HepG2 (cell line): ENCODE results near the gene TNNI3K. TPM values are rescaled to one million over a fixed set of nuclear protein-coding genes. Genes with fewer than 3 reads are reported as not detected.

ENCODE experiments used
- ATAC-seq: fragments of 200-7000 bp; cut with Tn5 transposase; 3 replicates; pipeline ENCODE4 v1.9.1; 2020; ENCODE audit warnings: mild to moderate bottlenecking, moderate library complexity
- BruUV-seq: library from RNA; stranded (reverse); fragments of 400-500 nt; replicated peaks from 2 replicates; lab custom pipeline; 2021; lab: Mats Ljungman, UMichigan
- CTCF ChIA-PET: fragments of 300-600 bp; formaldehyde crosslinking; extraction: SDS; loops from one replicate; lab custom pipeline; 2021; ENCODE audit warnings: low total read pairs, inconsistent platforms, low intra/inter-chr PET ratio; lab: Yijun Ruan, JAX
- POLR2A ChIA-PET: fragments of 350-600 bp; sonication (Branson Sonifier 250); formaldehyde crosslinking; loops from one replicate; lab custom pipeline; 2020; ENCODE audit warnings: antibody characterized with exemption, inconsistent platforms; lab: Yijun Ruan, JAX
- DNase-seq: peaks from one replicate; pipeline ENCODE4 v3.0.0-alpha.2; 2015; ENCODE audit warnings: low spot score
- FAIRE-seq: peaks from 3 replicates; lab custom pipeline; 2011; peaks lifted over from hg19 to GRCh38; lab: Jason Lieb, UNC
- H2AFZ ChIP-seq: one replicate; pipeline ENCODE4 v1.6.1; 2011; ENCODE audit warnings: low read length, inconsistent platforms
- H3K27ac ChIP-seq: fragments of 300-600 bp; 3 replicates; pipeline ENCODE4 v1.8.0; 2011; ENCODE audit warnings: mixed run types, mild to moderate bottlenecking, mixed read lengths, low read length, inconsistent platforms; ENCODE audit not compliant: insufficient read depth; ENCODE audit errors: extremely low read length
- H3K27me3 ChIP-seq, 2 experiments: fragments of 200-600 bp in 1 of 2; 2 replicates in 1 of 2; 3 replicates in 1 of 2; pipeline versions ENCODE4 v1.6.0 to v1.8.0; 2011; ENCODE audit warnings: low read length in 2 of 2, mild to moderate bottlenecking in 2 of 2, moderate library complexity in 2 of 2, inconsistent platforms in 1 of 2; ENCODE audit not compliant: insufficient read depth in 2 of 2, control insufficient read depth in 1 of 2
- H3K36me3 ChIP-seq, 2 experiments: fragments of 200-600 bp in 1 of 2; replicated peaks in 1 of 2; 2 replicates in 1 of 2; 3 replicates in 1 of 2; pipeline versions ENCODE4 v1.5.1 to v1.8.0; 2011; ENCODE audit warnings: low read length in 2 of 2, inconsistent platforms in 1 of 2; ENCODE audit not compliant: insufficient read depth in 2 of 2, control insufficient read depth in 1 of 2
- H3K4me1 ChIP-seq: 2 replicates; pipeline ENCODE4 v1.5.1; 2012; ENCODE audit warnings: low read length, inconsistent platforms; ENCODE audit not compliant: insufficient read depth
- H3K4me2 ChIP-seq: 2 replicates; pipeline ENCODE4 v1.6.0; 2011; ENCODE audit warnings: low read depth, low read length, inconsistent platforms
- H3K4me3 ChIP-seq, 3 experiments: fragments of 200-600 bp in 1 of 3; sonication (generic), shearing (Covaris generic) in 1 of 3; replicated peaks in 1 of 3; 2 replicates each; pipeline ENCODE4 v1.5.1; 2011 to 2016; ENCODE audit warnings: low read length in 3 of 3, inconsistent platforms in 2 of 3, low read depth in 2 of 3, mild to moderate bottlenecking in 2 of 3, control low read depth in 1 of 3, mixed read lengths in 1 of 3; ENCODE audit not compliant: insufficient read depth in 1 of 3
- H3K79me2 ChIP-seq: one replicate; pipeline ENCODE4 v1.6.1; 2011; ENCODE audit warnings: low read length, inconsistent platforms; ENCODE audit not compliant: insufficient read depth
- H3K9ac ChIP-seq: 2 replicates; pipeline ENCODE4 v1.6.0; 2011; ENCODE audit warnings: mild to moderate bottlenecking, low read depth, low read length, inconsistent platforms; ENCODE audit not compliant: insufficient read depth
- H3K9me3 ChIP-seq: 2 replicates; pipeline ENCODE4 v1.5.1; 2012; ENCODE audit warnings: mild to moderate bottlenecking, low read length
- H4K20me1 ChIP-seq: 2 replicates; pipeline ENCODE4 v1.6.0; 2011; ENCODE audit warnings: inconsistent platforms, mild to moderate bottlenecking, low read length, moderate library complexity; ENCODE audit not compliant: insufficient read depth
- AHR ChIP-seq: IDR thresholded peaks from 2 replicates; pipeline ENCODE4 v1.6.1; 2018; ENCODE audit warnings: missing genetic modification reagents, missing compliant biosample characterization
- ATF1 ChIP-seq: IDR thresholded peaks from 2 replicates; pipeline ENCODE4 v1.6.1; 2016; ENCODE audit warnings: mild to moderate bottlenecking, control low read depth
- CREB1 ChIP-seq, 2 experiments: fragments of 450-650 bp in 1 of 2; IDR thresholded peaks; 2 replicates each; pipeline ENCODE4 v1.6.1; 2016 to 2017; ENCODE audit warnings: control low read depth in 1 of 2, mild to moderate bottlenecking in 1 of 2, missing compliant biosample characterization in 1 of 2, missing genetic modification characterization in 1 of 2
- CREB3 ChIP-seq: sonication (generic); formaldehyde crosslinking; IDR thresholded peaks from 2 replicates; pipeline ENCODE4 v1.5.0; 2020; ENCODE audit warnings: missing genetic modification reagents
- CREM ChIP-seq, 2 experiments: sonication (generic) in 1 of 2; formaldehyde crosslinking in 1 of 2; IDR thresholded peaks; 2 replicates each; pipeline versions ENCODE4 v1.4.0 to v1.6.1; 2016 to 2020; ENCODE audit warnings: antibody characterized with exemption in 1 of 2, mild to moderate bottlenecking in 1 of 2, missing genetic modification reagents in 1 of 2
- FOXP1 ChIP-seq, 2 experiments: fragments of 450-650 bp in 1 of 2; IDR thresholded peaks; 2 replicates each; pipeline ENCODE4 v1.6.1; 2017 to 2018; ENCODE audit warnings: antibody characterized with exemption in 1 of 2
- JUND ChIP-seq: sonication (generic); formaldehyde crosslinking; IDR thresholded peaks from 2 replicates; pipeline ENCODE4 v1.8.0; 2022; ENCODE audit warnings: mild to moderate bottlenecking, missing genetic modification reagents
- KLF11 ChIP-seq: IDR thresholded peaks from 2 replicates; pipeline ENCODE4 v1.6.1; 2016; ENCODE audit warnings: missing compliant biosample characterization
- KMT2B ChIP-seq: IDR thresholded peaks from 2 replicates; pipeline ENCODE4 v1.6.1; 2016; ENCODE audit warnings: missing genetic modification reagents, missing compliant biosample characterization
- MXD1 ChIP-seq: sonication (generic); formaldehyde crosslinking; IDR thresholded peaks from 2 replicates; pipeline ENCODE4 v1.4.0; 2020; ENCODE audit warnings: mild to moderate bottlenecking, missing genetic modification reagents
- SALL1 ChIP-seq: sonication (generic); formaldehyde crosslinking; IDR thresholded peaks from 2 replicates; pipeline ENCODE4 v1.8.0; 2022; ENCODE audit warnings: mild to moderate bottlenecking, missing genetic modification reagents
- SPEN ChIP-seq: sonication (generic); formaldehyde crosslinking; IDR thresholded peaks from 2 replicates; pipeline ENCODE4 v1.5.1; 2020; ENCODE audit warnings: low read depth, mild to moderate bottlenecking, missing genetic modification reagents
- ZNF207 ChIP-seq: fragments of 450-650 bp; IDR thresholded peaks from 2 replicates; pipeline ENCODE4 v1.6.1; 2016; ENCODE audit warnings: antibody characterized with exemption, borderline replicate concordance
- ZNF446 ChIP-seq: sonication (generic); formaldehyde crosslinking; IDR thresholded peaks from 2 replicates; pipeline ENCODE4 v1.5.0; 2020; ENCODE audit warnings: mild to moderate bottlenecking, missing genetic modification reagents
- ZNF616 ChIP-seq: sonication (generic); formaldehyde crosslinking; IDR thresholded peaks from 2 replicates; pipeline ENCODE4 v1.5.0; 2020; ENCODE audit warnings: low read depth, mild to moderate bottlenecking, missing genetic modification reagents
- ZNF850 ChIP-seq: sonication (generic); formaldehyde crosslinking; conservative IDR thresholded peaks from 2 replicates; pipeline ENCODE4 v1.9.0; 2021; ENCODE audit warnings: mild to moderate bottlenecking, missing genetic modification reagents
- ZSCAN29 ChIP-seq: sonication (generic); formaldehyde crosslinking; conservative IDR thresholded peaks from 2 replicates; pipeline ENCODE4 v1.4.0; 2020; ENCODE audit warnings: mild to moderate bottlenecking, missing genetic modification reagents
- WGBS: methylation state at CpG from one replicate; pipeline ENCODE4 v1.1.6; 2017; ENCODE audit warnings: low lambda C conversion rate; 5-methylcytosine and 5-hydroxymethylcytosine counted together
- in situ Hi-C: cut with HindIII; loops from 2 replicates; pipeline ENCODE4 v1.10.0; 2017; ENCODE audit warnings: low pct_unique_long_range_greater_than_20kb; ENCODE audit not compliant: extremely low pct_ligation_motif_present
- intact Hi-C: fragments of 100-400 bp; cut with micrococcal nuclease; formaldehyde crosslinking; loops from one replicate; pipeline ENCODE4 v1.10.0; 2022; ENCODE audit not compliant: unreplicated experiment
- polyA plus RNA-seq, 8 experiments: library from polyadenylated mRNA; depleted of rRNA in 3 of 8; stranded (reverse) in 7 of 8; unstranded in 1 of 8; fragments of >200 nt; fragmentation: Illumina TruSeq in 4 of 8; extraction: Trizol in 4 of 8; gene quantifications; 2 replicates each; pipeline versions ENCODE4 v1.2.1 to v1.2.3, GENCODE V29; 2011 to 2016; ENCODE audit warnings: low read depth in 4 of 8, missing spikeins in 1 of 8, mixed read lengths in 1 of 8; ENCODE audit not compliant: insufficient read depth in 1 of 8
- total RNA-seq, 5 experiments: library from RNA; depleted of rRNA; stranded (reverse); fragments of >200 nt; fragmentation: Illumina TruSeq; extraction: Trizol; gene quantifications; 2 replicates each; pipeline ENCODE4 v1.2.3, GENCODE V29; 2016; ENCODE audit warnings: low read depth in 1 of 5

The TNNI3K gene
- total and polyA plus RNA-seq, 2 of the 13 experiments (the other 11 are each of a cell fraction or from before 2014, with no cell fraction given): 1.1 TPM; not detected in 1

GRCh38 chr1:74481607-74482006 is 246.4 kb downstream of the TNNI3K start:
- intact Hi-C loops: no loop called here
- TF ChIP-seq AHR (CRISPR knock-in tag) (no peak), KMT2B (CRISPR knock-in tag) (no peak), ZNF207 (no peak), SPEN (CRISPR knock-in tag) (no peak)
- ATAC-seq (no peak), DNase-seq (no peak), FAIRE-seq (no peak)
- Histone ChIP-seq H3K36me3 (no peaks in the 10 kb centered on the region), H3K4me3 (no peak overlapping the region), H3K4me2 (no peak overlapping the region), H4K20me1 (no peaks in the 10 kb centered on the region), H3K79me2 (no peaks in the 10 kb centered on the region), H3K27ac (no peak overlapping the region), H2AFZ (no peak overlapping the region), H3K9me3 (no peaks in the 10 kb centered on the region), H3K27me3 (no peaks in the 10 kb centered on the region), H3K9ac (no peak overlapping the region), H3K4me1 (no peaks in the 10 kb centered on the region)
- CTCF ChIA-PET: no interaction called here
- 29% methylated on average over 3 of the region's 3 CpGs for WGBS
- POLR2A ChIA-PET: no interaction called here
- in situ Hi-C loops: no loop called here
- no TSS peak for BruUV-seq

GRCh38 chr1:74485622-74486021 is 250.4 kb downstream of the TNNI3K start:
- intact Hi-C loops (no loop called here), in situ Hi-C loops (no loop called here)
- H3K4me3 ChIP-seq: no peak overlapping the region
- H3K27me3 ChIP-seq: no peaks in the 10 kb centered on the region
- no peaks in the 10 kb centered on the region for H3K79me2 ChIP-seq
- H3K4me2 ChIP-seq: no peak overlapping the region
- ChIA-PET POLR2A (no interaction called here), CTCF (no interaction called here)
- 0% methylated on average over 3 of the region's 3 CpGs for WGBS
- DNase-seq (no peak), ATAC-seq (no peak), FAIRE-seq (no peak)
- H3K27ac ChIP-seq: no peak overlapping the region
- H3K9ac ChIP-seq: no peak overlapping the region
- no peaks in the 10 kb centered on the region for H3K9me3 ChIP-seq
- H4K20me1 ChIP-seq: no peaks in the 10 kb centered on the region
- BruUV-seq: no TSS peak
- no peaks in the 10 kb centered on the region for H3K36me3 ChIP-seq
- no peak overlapping the region for H2AFZ ChIP-seq
- no peaks in the 10 kb centered on the region for H3K4me1 ChIP-seq
- no peak for TF ChIP-seq ZSCAN29 (CRISPR knock-in tag)
- no peak for TF ChIP-seq ZNF850 (CRISPR knock-in tag)
- no peak for TF ChIP-seq CREM (IDR thresholded peaks at IDR 0.05)
- TF ChIP-seq CREM (CRISPR knock-in tag; IDR thresholded peaks at IDR 0.05): no peak
- no peak for TF ChIP-seq JUND (CRISPR knock-in tag)
- TF ChIP-seq CREB1 (IDR thresholded peaks at IDR 0.05): no peak
- no peak for TF ChIP-seq CREB1 (CRISPR knock-in tag; IDR thresholded peaks at IDR 0.05)
- no peak for TF ChIP-seq FOXP1 (IDR thresholded peaks at IDR 0.05)
- no peak for TF ChIP-seq FOXP1 (CRISPR knock-in tag; IDR thresholded peaks at IDR 0.05)
- no peak for TF ChIP-seq ATF1
- no peak for TF ChIP-seq SALL1 (CRISPR knock-in tag)
- no peak for TF ChIP-seq ZNF616 (CRISPR knock-in tag)
- TF ChIP-seq KLF11 (CRISPR knock-in tag): no peak
- no peak for TF ChIP-seq ZNF446 (CRISPR knock-in tag)
- no peak for TF ChIP-seq CREB3 (CRISPR knock-in tag)
- TF ChIP-seq MXD1: no peak
